GM20000 (cell line): ENCODE measurements around the gene TMEM219.

ENCODE experiments used
- DNase-seq: peaks from one replicate; pipeline ENCODE4 v3.0.0; 2012; ENCODE audit warnings: low spot score
- CTCF ChIP-seq: IDR thresholded peaks from 2 replicates; pipeline ENCODE4 v1.5.1; 2012; ENCODE audit warnings: mild to moderate bottlenecking, control low read depth; ENCODE audit errors: extremely low read depth, missing control alignments

TMEM219 gene

GRCh38 chr16:30003670-30004423 is 42.0 kb downstream of the TMEM219 start:
- no peak for DNase-seq
- TF ChIP-seq CTCF, result no peak

GRCh38 chr16:30004424-30004776 is 42.5 kb downstream of the TMEM219 start:
- no peak for TF ChIP-seq CTCF
- DNase-seq, result no peak

- TF ChIP-seq CTCF, result no peak
- no peak for DNase-seq
Measured at GRCh38 chr16:30004811-30005242, 42.9 kb downstream of the TMEM219 start.

- DNase-seq, result peak; percentile 84
- TF ChIP-seq CTCF, result peak; percentile 74
Measured at GRCh38 chr16:30005341-30006094, 43.6 kb downstream of the TMEM219 start.

GRCh38 chr16:30006095-30006473 is 44.2 kb downstream of the TMEM219 start:
- no peak for TF ChIP-seq CTCF
- no peak for DNase-seq

- no peak for TF ChIP-seq CTCF
- DNase-seq, result no peak
Measured at GRCh38 chr16:30006659-30007377, 44.9 kb downstream of the TMEM219 start.
